ENCODE measurements around the gene MEIG1. TPM values are rescaled to one million over a fixed set of nuclear protein-coding genes. Genes with fewer than 3 reads are reported as not detected.
"Not testable (repeated sequence)": the region's sequence is repeated elsewhere in the genome, so short reads cannot be mapped to it uniquely, and the experiment has no call there.

MEIG1 gene
- total RNA-seq, 1 experiment from 2014 or later: 0.54 TPM

- intact Hi-C loops (cut with micrococcal nuclease; ENCODE audit: unreplicated experiment) (no loop called here), in situ Hi-C loops (cut with HindIII; ENCODE audit: low pct_unique_long_range_greater_than_20kb, low sequenced_read_pairs) (no loop called here)
- no peak overlapping the region for H3K4me3 ChIP-seq (ENCODE audit: low read depth in 2 of 2, low read length in 2 of 2)
- H3K9me3 ChIP-seq (ENCODE audit: control insufficient read depth, insufficient read depth, low read depth, low read length): no peaks in the 10 kb centered on the region
- DNase-seq (ENCODE audit: low read depth, low spot score) (no peak), ATAC-seq (no peak)
- ChIA-PET CTCF (no interaction called here), POLR2A (no interaction called here)
- H3K27ac ChIP-seq (ENCODE audit: low read length): no peak overlapping the region
- BruUV-seq (replicated peaks): no TSS peak
- no peak for TF ChIP-seq CTCF (IDR thresholded peaks at IDR 0.05)
- no peak for TF ChIP-seq SIN3A (IDR thresholded peaks at IDR 0.05; ENCODE audit: borderline replicate concordance, insufficient read depth, low read depth, low read length)
- TF ChIP-seq POLR2AphosphoS5 (IDR thresholded peaks at IDR 0.05; ENCODE audit: low read depth, low read length): no peak
- TF ChIP-seq, protein P1, sequence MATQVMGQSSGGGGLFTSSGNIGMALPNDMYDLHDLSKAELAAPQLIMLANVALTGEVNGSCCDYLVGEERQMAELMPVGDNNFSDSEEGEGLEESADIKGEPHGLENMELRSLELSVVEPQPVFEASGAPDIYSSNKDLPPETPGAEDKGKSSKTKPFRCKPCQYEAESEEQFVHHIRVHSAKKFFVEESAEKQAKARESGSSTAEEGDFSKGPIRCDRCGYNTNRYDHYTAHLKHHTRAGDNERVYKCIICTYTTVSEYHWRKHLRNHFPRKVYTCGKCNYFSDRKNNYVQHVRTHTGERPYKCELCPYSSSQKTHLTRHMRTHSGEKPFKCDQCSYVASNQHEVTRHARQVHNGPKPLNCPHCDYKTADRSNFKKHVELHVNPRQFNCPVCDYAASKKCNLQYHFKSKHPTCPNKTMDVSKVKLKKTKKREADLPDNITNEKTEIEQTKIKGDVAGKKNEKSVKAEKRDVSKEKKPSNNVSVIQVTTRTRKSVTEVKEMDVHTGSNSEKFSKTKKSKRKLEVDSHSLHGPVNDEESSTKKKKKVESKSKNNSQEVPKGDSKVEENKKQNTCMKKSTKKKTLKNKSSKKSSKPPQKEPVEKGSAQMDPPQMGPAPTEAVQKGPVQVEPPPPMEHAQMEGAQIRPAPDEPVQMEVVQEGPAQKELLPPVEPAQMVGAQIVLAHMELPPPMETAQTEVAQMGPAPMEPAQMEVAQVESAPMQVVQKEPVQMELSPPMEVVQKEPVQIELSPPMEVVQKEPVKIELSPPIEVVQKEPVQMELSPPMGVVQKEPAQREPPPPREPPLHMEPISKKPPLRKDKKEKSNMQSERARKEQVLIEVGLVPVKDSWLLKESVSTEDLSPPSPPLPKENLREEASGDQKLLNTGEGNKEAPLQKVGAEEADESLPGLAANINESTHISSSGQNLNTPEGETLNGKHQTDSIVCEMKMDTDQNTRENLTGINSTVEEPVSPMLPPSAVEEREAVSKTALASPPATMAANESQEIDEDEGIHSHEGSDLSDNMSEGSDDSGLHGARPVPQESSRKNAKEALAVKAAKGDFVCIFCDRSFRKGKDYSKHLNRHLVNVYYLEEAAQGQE (IDR thresholded peaks at IDR 0.05; ENCODE audit: insufficient read depth in 1 of 2, low read depth in 2 of 2, low read length in 1 of 2): no peak
- no peak for TF ChIP-seq TCF7L2 (IDR thresholded peaks at IDR 0.05; ENCODE audit: low read depth, low read length)
- H3K4me1 ChIP-seq (ENCODE audit: control insufficient read depth, insufficient read depth, low read length): no peaks in the 10 kb centered on the region
- no peaks in the 10 kb centered on the region for H3K27me3 ChIP-seq (ENCODE audit: control insufficient read depth, insufficient read depth, low read length)
- H3K36me3 ChIP-seq (ENCODE audit: control insufficient read depth, insufficient read depth, low read length): no peaks in the 10 kb centered on the region
These were observed 56.3 kb downstream of the MEIG1 start for GRCh38 chr10:15015451-15015850.

DNA sequence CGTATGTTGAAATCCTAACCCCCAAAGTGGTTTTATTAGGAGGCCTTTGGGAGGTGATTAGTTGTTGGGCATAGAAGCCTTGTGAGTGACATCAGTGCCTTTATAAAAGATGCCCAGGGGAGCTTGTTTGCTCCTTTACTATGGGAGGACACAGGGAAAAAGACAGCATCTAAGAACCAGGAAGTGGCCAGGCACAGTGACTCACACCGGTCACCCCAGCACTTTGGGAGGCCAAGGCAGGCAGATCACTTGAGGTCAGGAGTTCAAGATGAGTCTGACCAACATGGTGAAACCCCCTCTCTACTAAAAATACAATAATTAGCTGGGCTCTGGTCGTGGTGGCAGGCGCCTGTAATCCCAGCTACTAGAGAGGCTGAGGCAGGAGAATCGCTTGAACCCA, 61.8 kb downstream of the MEIG1 start:
- H3K36me3 ChIP-seq (ENCODE audit: control insufficient read depth, insufficient read depth, low read length); in situ Hi-C loops (cut with HindIII; ENCODE audit: low pct_unique_long_range_greater_than_20kb, low sequenced_read_pairs); H3K4me3 ChIP-seq (ENCODE audit: low read depth in 2 of 2, low read length in 2 of 2); ATAC-seq; BruUV-seq (replicated peaks); H3K27me3 ChIP-seq (ENCODE audit: control insufficient read depth, insufficient read depth, low read length); H3K27ac ChIP-seq (ENCODE audit: low read length); DNase-seq (ENCODE audit: low read depth, low spot score); intact Hi-C loops (cut with micrococcal nuclease; ENCODE audit: unreplicated experiment); POLR2A ChIA-PET; H3K9me3 ChIP-seq (ENCODE audit: control insufficient read depth, insufficient read depth, low read depth, low read length); H3K4me1 ChIP-seq (ENCODE audit: control insufficient read depth, insufficient read depth, low read length); CTCF ChIA-PET: not testable (repeated sequence)

Other genes starting within 250 kb of the MEIG1 start
- gene FAM107B, start 184.5 kb upstream of the MEIG1 start, total RNA-seq (2021; ENCODE audit: unreplicated experiment): 13.4 TPM
- 0.39 TPM for gene CDNF, start 121.4 kb upstream of the MEIG1 start, total RNA-seq (2021; ENCODE audit: unreplicated experiment)
- gene HSPA14, start 121.1 kb upstream of the MEIG1 start, total RNA-seq (2021; ENCODE audit: unreplicated experiment): 15.9 TPM
- gene MSANTD7, start 121.1 kb upstream of the MEIG1 start, total RNA-seq (2021; ENCODE audit: unreplicated experiment): 10.4 TPM
- 21.9 TPM for gene SUV39H2, start 80.5 kb upstream of the MEIG1 start, total RNA-seq (2021; ENCODE audit: unreplicated experiment)
- 9.1 TPM for gene DCLRE1C, start 5.3 kb upstream of the MEIG1 start, total RNA-seq (2021; ENCODE audit: unreplicated experiment)
- not detected for gene OLAH, start 84.6 kb downstream of the MEIG1 start, total RNA-seq (2021; ENCODE audit: unreplicated experiment)
- gene ACBD7, start 129.4 kb downstream of the MEIG1 start, total RNA-seq (2021; ENCODE audit: unreplicated experiment): 1.8 TPM
- 19.9 TPM for gene RPP38, start 138.0 kb downstream of the MEIG1 start, total RNA-seq (2021; ENCODE audit: unreplicated experiment)
- 14.3 TPM for gene NMT2, start 209.3 kb downstream of the MEIG1 start, total RNA-seq (2021; ENCODE audit: unreplicated experiment)